GM18907 (cell line): ENCODE measurements around the gene GGT6.
A peak's percentile ranks its signal among the peaks of the same experiment; 100 is the strongest.

Source experiments
- ATAC-seq: cut with Tn5 transposase; IDR thresholded peaks from one replicate; pipeline ENCODE4 v1.9.1; 2021; ENCODE audit warnings: mild to moderate bottlenecking, moderate library complexity; ENCODE audit not compliant: unreplicated experiment

GGT6 gene

GRCh38 chr17:4554997-4555799 lies 5.2 kb downstream of the GGT6 start, which contains the start of gene MYBBP1A:
Gene MYBBP1A (minus strand): TSS chr17:4555384. CDS start chr17:4555324, 60 bp downstream.
- peak; percentile 72 for ATAC-seq

- peak; percentile 5 for ATAC-seq
Observed at GRCh38 chr17:4554441-4554996, 5.9 kb downstream of the GGT6 start.

GRCh38 chr17:4553669-4554068 lies 6.7 kb downstream of the GGT6 start:
- no peak for ATAC-seq

- no peak for ATAC-seq
Observed at GRCh38 chr17:4551796-4552525, 8.4 kb downstream of the GGT6 start.

GRCh38 chr17:4551141-4551540 lies 9.2 kb downstream of the GGT6 start:
- no peak for ATAC-seq

- no peak for ATAC-seq
Observed at GRCh38 chr17:4550534-4551039, 9.8 kb downstream of the GGT6 start.

GRCh38 chr17:4549781-4550533 lies 10.4 kb downstream of the GGT6 start:
- ATAC-seq: no peak

GRCh38 chr17:4548721-4549531 lies 11.5 kb downstream of the GGT6 start:
- no peak for ATAC-seq

GRCh38 chr17:4548061-4548461 lies 12.3 kb downstream of the GGT6 start:
- ATAC-seq: no peak

- no peak for ATAC-seq
Observed at GRCh38 chr17:4547118-4547906, 13.1 kb downstream of the GGT6 start.

- ATAC-seq: no peak
Observed at GRCh38 chr17:4545217-4545951, 15.0 kb downstream of the GGT6 start.

GRCh38 chr17:4544951-4545216 lies 15.5 kb downstream of the GGT6 start:
- no peak for ATAC-seq

GRCh38 chr17:4544135-4544950 lies 16.0 kb downstream of the GGT6 start:
- ATAC-seq: no peak

- no peak for ATAC-seq
Observed at GRCh38 chr17:4543557-4544026, 16.8 kb downstream of the GGT6 start.

GRCh38 chr17:4542726-4543191 lies 17.6 kb downstream of the GGT6 start:
- ATAC-seq: no peak

- ATAC-seq: no peak
Observed at GRCh38 chr17:4542003-4542725, 18.2 kb downstream of the GGT6 start.

GRCh38 chr17:4541328-4542002 lies 18.9 kb downstream of the GGT6 start:
- no peak for ATAC-seq
